ENCODE measurements around the gene HOOK2. TPM values are rescaled to one million over a fixed set of nuclear protein-coding genes. Genes with fewer than 3 reads are reported as not detected.

HOOK2 gene
- polyA plus RNA-seq, 1 donor from 2014 or later = 28.4 TPM

DNA sequence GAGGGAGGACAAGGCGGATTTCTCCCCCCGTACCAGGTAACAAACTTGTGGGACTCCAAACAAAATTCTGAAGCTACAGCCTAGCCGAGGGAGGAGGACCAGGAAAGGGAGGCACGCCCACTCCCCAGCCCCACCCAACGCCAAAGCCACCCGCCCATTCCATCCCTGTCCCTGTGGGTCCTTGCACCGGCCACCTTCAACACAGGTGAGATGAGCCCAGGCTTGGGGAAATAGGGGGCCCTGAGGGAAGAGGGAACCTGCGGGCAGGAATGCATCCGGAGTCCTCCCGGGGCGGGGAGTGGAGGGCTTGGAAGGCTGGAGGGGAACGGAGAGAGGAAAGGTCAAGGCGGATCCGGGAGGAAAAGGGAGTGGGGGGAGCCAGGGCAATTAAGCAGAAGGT, 23.7 kb downstream of the HOOK2 start, which contains the start of gene BEST2:
Gene BEST2, plus strand, starts transcription at position 157 of the 400 bp plus-strand sequence. CDS start 802 bp downstream, outside the sequence.
- Histone ChIP-seq H3K4me2 (ENCODE audit: low read length) (no peak within 1 kb of the TSS), H4K20me1 (ENCODE audit: insufficient read depth) (no peaks in the 10 kb centered on the region), H3K27ac (ENCODE audit: low read length) (no peak within 1 kb of the TSS), H3F3A (ENCODE audit: insufficient read depth, low read length, poor library complexity, severe bottlenecking) (no peaks in the 10 kb centered on the region), H3K27me3 (ENCODE audit: insufficient read depth, low read depth, low read length) (peaks cover 20% of the 10 kb centered on the region), H3K4me3 (ENCODE audit: low read length) (no peak within 1 kb of the TSS), H3K79me2 (replicated peaks; ENCODE audit: insufficient read depth, low read length) (no peaks in the 10 kb centered on the region), H3K36me3 (ENCODE audit: insufficient read depth, low read length) (no peaks in the 10 kb centered on the region), H3K9me2 (ENCODE audit: insufficient read depth, low read length) (no peaks in the 10 kb centered on the region), H3K9ac (ENCODE audit: low read length) (no peak within 1 kb of the TSS), H2AFZ (ENCODE audit: low read depth, low read length) (no peak within 1 kb of the TSS), H3K9me3 (ENCODE audit: low read length) (no peaks in the 10 kb centered on the region)
- TF ChIP-seq EZH2 (IDR thresholded peaks at IDR 0.05; ENCODE audit: borderline replicate concordance, insufficient read depth, low read length, poor library complexity, severe bottlenecking) (no peak), TAF1 (IDR thresholded peaks at IDR 0.05; ENCODE audit: low read depth) (no peak), RAD21 (conservative IDR thresholded peaks at IDR 0.05) (no peak)
- TF ChIP-seq, protein P1, sequence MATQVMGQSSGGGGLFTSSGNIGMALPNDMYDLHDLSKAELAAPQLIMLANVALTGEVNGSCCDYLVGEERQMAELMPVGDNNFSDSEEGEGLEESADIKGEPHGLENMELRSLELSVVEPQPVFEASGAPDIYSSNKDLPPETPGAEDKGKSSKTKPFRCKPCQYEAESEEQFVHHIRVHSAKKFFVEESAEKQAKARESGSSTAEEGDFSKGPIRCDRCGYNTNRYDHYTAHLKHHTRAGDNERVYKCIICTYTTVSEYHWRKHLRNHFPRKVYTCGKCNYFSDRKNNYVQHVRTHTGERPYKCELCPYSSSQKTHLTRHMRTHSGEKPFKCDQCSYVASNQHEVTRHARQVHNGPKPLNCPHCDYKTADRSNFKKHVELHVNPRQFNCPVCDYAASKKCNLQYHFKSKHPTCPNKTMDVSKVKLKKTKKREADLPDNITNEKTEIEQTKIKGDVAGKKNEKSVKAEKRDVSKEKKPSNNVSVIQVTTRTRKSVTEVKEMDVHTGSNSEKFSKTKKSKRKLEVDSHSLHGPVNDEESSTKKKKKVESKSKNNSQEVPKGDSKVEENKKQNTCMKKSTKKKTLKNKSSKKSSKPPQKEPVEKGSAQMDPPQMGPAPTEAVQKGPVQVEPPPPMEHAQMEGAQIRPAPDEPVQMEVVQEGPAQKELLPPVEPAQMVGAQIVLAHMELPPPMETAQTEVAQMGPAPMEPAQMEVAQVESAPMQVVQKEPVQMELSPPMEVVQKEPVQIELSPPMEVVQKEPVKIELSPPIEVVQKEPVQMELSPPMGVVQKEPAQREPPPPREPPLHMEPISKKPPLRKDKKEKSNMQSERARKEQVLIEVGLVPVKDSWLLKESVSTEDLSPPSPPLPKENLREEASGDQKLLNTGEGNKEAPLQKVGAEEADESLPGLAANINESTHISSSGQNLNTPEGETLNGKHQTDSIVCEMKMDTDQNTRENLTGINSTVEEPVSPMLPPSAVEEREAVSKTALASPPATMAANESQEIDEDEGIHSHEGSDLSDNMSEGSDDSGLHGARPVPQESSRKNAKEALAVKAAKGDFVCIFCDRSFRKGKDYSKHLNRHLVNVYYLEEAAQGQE (IDR thresholded peaks at IDR 0.05; ENCODE audit: borderline replicate concordance) = no peak

DNA sequence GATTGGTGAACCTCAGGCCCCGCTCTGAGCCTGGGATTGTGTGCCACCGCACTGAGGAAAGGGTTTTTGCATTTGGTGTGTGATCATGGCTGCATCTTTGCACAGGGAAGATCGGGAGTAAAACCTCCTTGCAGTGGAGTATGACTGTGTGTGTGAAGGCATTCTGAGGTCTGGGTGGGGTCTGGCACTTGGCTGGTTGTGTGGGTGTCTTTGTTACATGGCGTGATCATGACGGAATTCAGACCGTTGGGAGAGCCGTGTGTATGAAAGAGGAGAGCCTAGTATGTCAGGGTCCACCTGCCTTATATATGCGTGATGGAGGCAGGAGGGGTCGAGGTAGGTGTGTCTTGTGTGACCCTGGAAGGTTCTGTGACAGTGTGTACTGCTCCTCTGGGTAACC, 24.5 kb downstream of the HOOK2 start:
- H3K9me2 ChIP-seq (ENCODE audit: insufficient read depth, low read length) = no peaks in the 10 kb centered on the region
- H3K9ac ChIP-seq (ENCODE audit: low read length) = no peak overlapping the region
- no peaks in the 10 kb centered on the region for H3K9me3 ChIP-seq (ENCODE audit: low read length)
- no peaks in the 10 kb centered on the region for H3F3A ChIP-seq (ENCODE audit: insufficient read depth, low read length, poor library complexity, severe bottlenecking)
- no peak overlapping the region for H3K4me2 ChIP-seq (ENCODE audit: low read length)
- H3K27me3 ChIP-seq (ENCODE audit: insufficient read depth, low read depth, low read length) = peaks cover 20% of the 10 kb centered on the region
- TF ChIP-seq, protein P1 (IDR thresholded peaks at IDR 0.05; ENCODE audit: borderline replicate concordance) = no peak
- no peak for TF ChIP-seq SMC3 (conservative IDR thresholded peaks at IDR 0.05; ENCODE audit: poor library complexity)
- TF ChIP-seq RAD21 (conservative IDR thresholded peaks at IDR 0.05) = no peak
- TF ChIP-seq POLR2AphosphoS5 (IDR thresholded peaks at IDR 0.05) = no peak
- TF ChIP-seq EP300 (conservative IDR thresholded peaks at IDR 0.05; ENCODE audit: poor library complexity, severe bottlenecking) = no peak
- no peak for TF ChIP-seq MXI1 (conservative IDR thresholded peaks at IDR 0.05; ENCODE audit: poor library complexity, severe bottlenecking)
- no peak for TF ChIP-seq TAF1 (IDR thresholded peaks at IDR 0.05; ENCODE audit: low read depth)
- TF ChIP-seq EZH2 (IDR thresholded peaks at IDR 0.05; ENCODE audit: borderline replicate concordance, insufficient read depth, low read length, poor library complexity, severe bottlenecking) = no peak
- TF ChIP-seq, protein P2, sequence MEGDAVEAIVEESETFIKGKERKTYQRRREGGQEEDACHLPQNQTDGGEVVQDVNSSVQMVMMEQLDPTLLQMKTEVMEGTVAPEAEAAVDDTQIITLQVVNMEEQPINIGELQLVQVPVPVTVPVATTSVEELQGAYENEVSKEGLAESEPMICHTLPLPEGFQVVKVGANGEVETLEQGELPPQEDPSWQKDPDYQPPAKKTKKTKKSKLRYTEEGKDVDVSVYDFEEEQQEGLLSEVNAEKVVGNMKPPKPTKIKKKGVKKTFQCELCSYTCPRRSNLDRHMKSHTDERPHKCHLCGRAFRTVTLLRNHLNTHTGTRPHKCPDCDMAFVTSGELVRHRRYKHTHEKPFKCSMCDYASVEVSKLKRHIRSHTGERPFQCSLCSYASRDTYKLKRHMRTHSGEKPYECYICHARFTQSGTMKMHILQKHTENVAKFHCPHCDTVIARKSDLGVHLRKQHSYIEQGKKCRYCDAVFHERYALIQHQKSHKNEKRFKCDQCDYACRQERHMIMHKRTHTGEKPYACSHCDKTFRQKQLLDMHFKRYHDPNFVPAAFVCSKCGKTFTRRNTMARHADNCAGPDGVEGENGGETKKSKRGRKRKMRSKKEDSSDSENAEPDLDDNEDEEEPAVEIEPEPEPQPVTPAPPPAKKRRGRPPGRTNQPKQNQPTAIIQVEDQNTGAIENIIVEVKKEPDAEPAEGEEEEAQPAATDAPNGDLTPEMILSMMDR (IDR thresholded peaks at IDR 0.05; ENCODE audit: poor library complexity, severe bottlenecking) = no peak
- H3K4me3 ChIP-seq (ENCODE audit: low read length) = no peak overlapping the region
- H2AFZ ChIP-seq (ENCODE audit: low read depth, low read length) = no peak overlapping the region
- H3K36me3 ChIP-seq (ENCODE audit: insufficient read depth, low read length) = no peaks in the 10 kb centered on the region
- H3K27ac ChIP-seq (ENCODE audit: low read length) = no peak overlapping the region
- no peaks in the 10 kb centered on the region for H4K20me1 ChIP-seq (ENCODE audit: insufficient read depth)
- no peaks in the 10 kb centered on the region for H3K79me2 ChIP-seq (replicated peaks; ENCODE audit: insufficient read depth, low read length)

Data from neural cell (in vitro differentiated cells).